Vagina (tissue), 2 donors: Measurements from ENCODE around the gene ARHGEF28. TPM values are rescaled to one million over a fixed set of nuclear protein-coding genes. Genes with fewer than 3 reads are reported as not detected.

Source experiments
- DNase-seq, 2 donors: peaks; one replicate each; pipeline ENCODE4 v3.0.0-alpha.2; 2017; ENCODE audit errors: extremely low spot score in 2 of 2
- H3K27ac ChIP-seq: fragments of 200-600 bp; sonication (generic); one replicate; pipeline ENCODE4 v1.5.1; 2019
- H3K27me3 ChIP-seq: fragments of 200-600 bp; sonication (generic); one replicate; pipeline ENCODE4 v1.5.1; 2019
- H3K36me3 ChIP-seq, 2 donors: fragments of 200-600 bp; sonication (generic); one replicate each; pipeline ENCODE4 v1.5.1; 2017 to 2019
- H3K4me1 ChIP-seq: fragments of 200-600 bp; sonication (generic); one replicate; pipeline ENCODE4 v1.5.1; 2019
- H3K4me3 ChIP-seq, 2 donors: fragments of 200-600 bp; sonication (generic); 1 replicate in 1 of 2; 2 replicates in 1 of 2; pipeline ENCODE4 v1.5.1; 2016 to 2019
- H3K9me3 ChIP-seq: fragments of 200-600 bp; sonication (generic); one replicate; pipeline ENCODE4 v1.5.1; 2019
- POLR2A ChIP-seq, 2 donors: fragments of 450-650 bp; IDR thresholded peaks; one replicate each; pipeline ENCODE4 v1.6.1; 2017; ENCODE audit warnings: antibody characterized with exemption in 2 of 2, mild to moderate bottlenecking in 2 of 2, moderate library complexity in 2 of 2
- POLR2AphosphoS5 ChIP-seq, 2 donors: sonication (generic); formaldehyde crosslinking; IDR thresholded peaks; one replicate each; pipeline ENCODE4 v1.9.0; 2017; ENCODE audit warnings: antibody characterized with exemption in 2 of 2, mild to moderate bottlenecking in 2 of 2, low read depth in 1 of 2; ENCODE audit not compliant: insufficient read depth in 1 of 2
- intact Hi-C: fragments of 100-400 bp; cut with DNase I; formaldehyde crosslinking; loops from one replicate; pipeline ENCODE4 v1.15.1; 2023
- total RNA-seq: library from RNA; depleted of rRNA; stranded (reverse); fragments of >200 nt; gene quantifications from one replicate; pipeline ENCODE4 v1.2.3, GENCODE V29; 2016
- TF ChIP-seq, protein P1 (sequence below), 3 experiments: fragments of 450-650 bp in 2 of 3; fragments of 200-600 bp in 1 of 3; sonication (generic) in 1 of 3; IDR thresholded peaks; one replicate each; pipeline ENCODE4 v1.5.1; 2017 to 2019; ENCODE audit warnings: antibody characterized with exemption in 3 of 3, mild to moderate bottlenecking in 2 of 3, moderate library complexity in 2 of 3

The ARHGEF28 gene
- total RNA-seq, 1 donor from 2014 or later = 41.0 TPM

DNA sequence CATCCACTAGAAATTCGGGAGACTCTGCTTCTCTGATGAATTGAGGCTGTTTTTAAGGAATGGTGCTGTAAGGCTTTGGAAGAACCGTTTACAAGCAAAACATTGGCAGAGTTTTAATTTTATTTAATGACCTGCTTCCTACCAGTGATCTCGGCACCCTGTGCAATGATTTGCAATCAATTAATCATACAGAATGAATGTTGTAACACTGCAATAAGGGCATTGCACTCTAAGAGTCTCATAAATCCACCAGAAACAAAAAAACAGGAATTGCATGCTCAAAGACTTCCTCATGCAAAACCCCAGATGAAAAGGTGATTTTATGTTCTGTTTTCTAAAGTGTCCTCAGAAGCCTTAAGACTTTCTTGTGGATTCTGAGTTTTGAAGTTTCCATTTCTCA is 295.7 kb downstream of the ARHGEF28 start:
- Histone ChIP-seq H3K36me3 (no peaks in the 10 kb centered on the region), H3K4me1 (peaks cover 18% of the 10 kb centered on the region), H3K4me3 (no peak overlapping the region), H3K9me3 (no peaks in the 10 kb centered on the region), H3K27ac (no peak overlapping the region), H3K27me3 (no peaks in the 10 kb centered on the region)
- TF ChIP-seq POLR2A (IDR thresholded peaks at IDR 0.05) = no peak
- TF ChIP-seq, protein P1, sequence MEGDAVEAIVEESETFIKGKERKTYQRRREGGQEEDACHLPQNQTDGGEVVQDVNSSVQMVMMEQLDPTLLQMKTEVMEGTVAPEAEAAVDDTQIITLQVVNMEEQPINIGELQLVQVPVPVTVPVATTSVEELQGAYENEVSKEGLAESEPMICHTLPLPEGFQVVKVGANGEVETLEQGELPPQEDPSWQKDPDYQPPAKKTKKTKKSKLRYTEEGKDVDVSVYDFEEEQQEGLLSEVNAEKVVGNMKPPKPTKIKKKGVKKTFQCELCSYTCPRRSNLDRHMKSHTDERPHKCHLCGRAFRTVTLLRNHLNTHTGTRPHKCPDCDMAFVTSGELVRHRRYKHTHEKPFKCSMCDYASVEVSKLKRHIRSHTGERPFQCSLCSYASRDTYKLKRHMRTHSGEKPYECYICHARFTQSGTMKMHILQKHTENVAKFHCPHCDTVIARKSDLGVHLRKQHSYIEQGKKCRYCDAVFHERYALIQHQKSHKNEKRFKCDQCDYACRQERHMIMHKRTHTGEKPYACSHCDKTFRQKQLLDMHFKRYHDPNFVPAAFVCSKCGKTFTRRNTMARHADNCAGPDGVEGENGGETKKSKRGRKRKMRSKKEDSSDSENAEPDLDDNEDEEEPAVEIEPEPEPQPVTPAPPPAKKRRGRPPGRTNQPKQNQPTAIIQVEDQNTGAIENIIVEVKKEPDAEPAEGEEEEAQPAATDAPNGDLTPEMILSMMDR (IDR thresholded peaks at IDR 0.05) = no peak
- no peak for TF ChIP-seq POLR2AphosphoS5 (IDR thresholded peaks at IDR 0.05; ENCODE audit: insufficient read depth in 1 of 2, low read depth in 1 of 2)
- DNase-seq = no peak
- intact Hi-C loops = no loop called here

DNA sequence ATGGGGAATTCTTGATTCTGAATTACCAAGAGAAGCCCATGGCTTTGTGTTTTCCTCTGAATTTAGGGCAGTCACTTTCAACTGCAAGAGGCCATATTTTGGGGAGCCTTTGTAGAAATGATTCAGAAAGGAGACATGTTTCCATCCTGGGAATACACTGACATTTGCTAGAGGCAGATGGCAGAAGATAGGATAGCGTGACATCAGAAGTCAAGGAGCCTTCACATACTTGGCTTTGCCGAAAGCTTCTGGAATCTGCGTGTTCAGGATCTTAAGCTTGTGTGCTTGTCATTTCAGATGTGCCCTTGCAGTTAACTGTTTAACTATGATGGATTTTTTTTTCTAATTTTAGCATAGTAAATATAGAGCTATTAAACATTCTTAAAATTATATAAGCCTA is 296.2 kb downstream of the ARHGEF28 start:
- no peak overlapping the region for H3K27ac ChIP-seq
- intact Hi-C loops = no loop called here
- H3K27me3 ChIP-seq = no peaks in the 10 kb centered on the region
- no peak overlapping the region for H3K4me3 ChIP-seq
- DNase-seq = no peak
- peaks cover 18% of the 10 kb centered on the region for H3K4me1 ChIP-seq
- H3K9me3 ChIP-seq = no peaks in the 10 kb centered on the region
- no peaks in the 10 kb centered on the region for H3K36me3 ChIP-seq
- TF ChIP-seq, protein P1 (IDR thresholded peaks at IDR 0.05) = no peak
- TF ChIP-seq POLR2AphosphoS5 (IDR thresholded peaks at IDR 0.05; ENCODE audit: insufficient read depth in 1 of 2, low read depth in 1 of 2) (no peak), POLR2A (IDR thresholded peaks at IDR 0.05) (no peak)

DNA sequence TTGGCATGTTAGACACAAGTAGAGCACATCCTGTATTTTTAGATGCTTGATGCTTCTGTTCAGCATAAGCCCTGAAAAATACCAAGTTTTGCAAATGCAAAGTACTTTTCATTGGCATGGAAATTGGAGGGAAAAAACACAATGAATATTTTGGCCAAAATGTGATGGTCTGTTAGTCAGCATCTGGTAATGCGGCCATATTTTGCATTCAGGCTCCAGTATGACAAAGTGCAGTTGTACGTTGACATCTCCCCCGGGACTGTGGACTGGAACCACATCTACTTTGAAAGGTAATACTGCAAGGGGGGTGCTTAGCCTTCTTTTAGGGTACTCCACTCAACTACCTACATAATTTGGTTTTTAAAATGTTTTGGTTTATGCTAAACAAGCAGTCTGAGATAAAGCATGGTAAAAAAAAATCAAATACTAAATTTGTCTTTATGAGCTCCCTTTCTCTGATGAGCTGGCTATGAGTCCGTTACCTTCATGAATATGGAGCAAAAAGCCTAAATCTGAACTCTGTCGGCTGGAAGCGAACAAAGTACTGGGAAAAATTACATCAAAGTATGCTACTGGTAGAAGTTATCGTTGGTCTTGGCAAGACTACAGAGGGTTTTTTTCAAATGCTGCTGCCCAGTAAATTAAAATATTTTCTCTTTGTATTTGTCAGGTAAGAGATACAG is 297.0 kb downstream of the ARHGEF28 start:
- Histone ChIP-seq H3K27ac (no peak overlapping the region), H3K4me1 (peaks cover 18% of the 10 kb centered on the region), H3K9me3 (no peaks in the 10 kb centered on the region), H3K36me3 (no peaks in the 10 kb centered on the region), H3K27me3 (no peaks in the 10 kb centered on the region), H3K4me3 (no peak overlapping the region)
- intact Hi-C loops = no loop called here
- TF ChIP-seq, protein P1 (IDR thresholded peaks at IDR 0.05) = no peak
- TF ChIP-seq POLR2AphosphoS5 (IDR thresholded peaks at IDR 0.05; ENCODE audit: insufficient read depth in 1 of 2, low read depth in 1 of 2) (no peak), POLR2A (IDR thresholded peaks at IDR 0.05) (no peak)
- no peak for DNase-seq

DNA sequence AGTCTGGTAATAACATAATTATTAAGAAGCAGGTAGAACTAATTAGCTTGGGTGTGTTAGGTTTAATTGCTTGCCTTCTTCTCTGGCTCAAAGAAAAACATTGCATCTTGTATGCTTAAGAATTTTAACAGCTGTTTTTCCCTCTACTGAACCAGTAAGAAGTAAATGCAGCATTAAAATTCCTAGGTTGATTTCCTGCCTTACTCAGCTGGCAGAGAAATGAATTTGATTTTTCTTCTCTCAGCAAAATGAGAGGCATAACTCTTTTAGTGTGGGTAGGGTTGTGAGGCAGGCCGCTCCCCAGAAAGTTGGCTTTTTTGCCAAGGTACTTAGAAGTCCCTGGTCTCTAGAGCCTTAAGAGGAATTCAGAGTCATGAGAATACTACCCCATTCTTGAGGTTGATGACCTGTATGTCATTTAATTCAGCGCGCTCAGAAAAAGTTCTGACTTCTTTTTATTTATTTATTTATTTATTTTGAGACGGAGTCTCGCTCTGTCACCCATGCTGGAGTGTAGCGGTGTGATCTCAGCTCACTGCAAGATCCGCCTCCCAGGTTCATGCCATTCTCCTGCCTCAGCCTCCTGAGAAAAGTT is 302.6 kb downstream of the ARHGEF28 start:
- H3K36me3 ChIP-seq = no peaks in the 10 kb centered on the region
- no peaks in the 10 kb centered on the region for H3K9me3 ChIP-seq
- intact Hi-C loops = no loop called here
- H3K27ac ChIP-seq = no peak overlapping the region
- no peaks in the 10 kb centered on the region for H3K27me3 ChIP-seq
- no peaks in the 10 kb centered on the region for H3K4me1 ChIP-seq
- H3K4me3 ChIP-seq = no peak overlapping the region
- DNase-seq = no peak
- TF ChIP-seq, protein P1 (IDR thresholded peaks at IDR 0.05) = no peak
- TF ChIP-seq POLR2A (IDR thresholded peaks at IDR 0.05) = no peak
- no peak for TF ChIP-seq POLR2AphosphoS5 (IDR thresholded peaks at IDR 0.05; ENCODE audit: insufficient read depth in 1 of 2, low read depth in 1 of 2)

DNA sequence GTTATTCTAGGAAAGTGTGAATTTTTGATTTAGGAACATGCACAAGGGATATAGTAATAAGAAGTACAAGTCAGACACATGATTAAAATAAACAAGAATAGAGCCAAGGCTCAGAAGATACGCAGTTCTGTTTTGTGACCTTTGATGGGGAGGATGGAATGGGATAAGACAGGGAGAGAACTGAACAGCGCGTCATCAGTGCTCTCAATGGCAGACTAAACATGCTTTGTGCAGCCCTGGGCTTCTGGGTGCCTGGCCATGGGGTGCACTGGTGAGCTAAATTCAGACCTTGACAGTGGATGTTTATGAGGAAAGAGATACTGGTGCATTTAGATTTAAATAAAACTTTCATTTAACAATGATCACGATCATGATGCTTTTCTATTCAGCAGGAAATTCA is 309.7 kb downstream of the ARHGEF28 start:
- Histone ChIP-seq H3K4me1 (peaks cover 6% of the 10 kb centered on the region), H3K4me3 (no peak overlapping the region), H3K9me3 (no peaks in the 10 kb centered on the region), H3K36me3 (no peaks in the 10 kb centered on the region), H3K27ac (no peak overlapping the region), H3K27me3 (no peaks in the 10 kb centered on the region)
- intact Hi-C loops = no loop called here
- TF ChIP-seq, protein P1 (IDR thresholded peaks at IDR 0.05) = no peak
- TF ChIP-seq POLR2A (IDR thresholded peaks at IDR 0.05) (no peak), POLR2AphosphoS5 (IDR thresholded peaks at IDR 0.05; ENCODE audit: insufficient read depth in 1 of 2, low read depth in 1 of 2) (no peak)
- DNase-seq = no peak
